Measurements from ENCODE around the gene SUSD1. TPM values are rescaled to one million over a fixed set of nuclear protein-coding genes. Genes with fewer than 3 reads are reported as not detected.

The SUSD1 gene
- total RNA-seq, 1 donor from 2014 or later: 81.3 TPM

GRCh38 chr9:112065806-112066606 lies 109.1 kb downstream of the SUSD1 start:
- DNase-seq (ENCODE audit: low read depth): peak; percentile 97

- no peak for DNase-seq (ENCODE audit: low read depth)
Observed at GRCh38 chr9:112064871-112065270, 110.2 kb downstream of the SUSD1 start.

GRCh38 chr9:112063586-112063985 lies 111.5 kb downstream of the SUSD1 start:
- no peak for DNase-seq (ENCODE audit: low read depth)

GRCh38 chr9:112063151-112063550 lies 111.9 kb downstream of the SUSD1 start:
- no peak for DNase-seq (ENCODE audit: low read depth)

- DNase-seq (ENCODE audit: low read depth): peak; percentile 98
Observed at GRCh38 chr9:112061152-112061740, 113.9 kb downstream of the SUSD1 start.

GRCh38 chr9:112059966-112060320 lies 115.2 kb downstream of the SUSD1 start:
- DNase-seq (ENCODE audit: low read depth): no peak

GRCh38 chr9:112059145-112059965 lies 115.7 kb downstream of the SUSD1 start:
- peak; percentile 98 for DNase-seq (ENCODE audit: low read depth)

- DNase-seq (ENCODE audit: low read depth): no peak
Observed at GRCh38 chr9:112056996-112057395, 118.1 kb downstream of the SUSD1 start.

GRCh38 chr9:112054916-112055315 lies 120.2 kb downstream of the SUSD1 start:
- no peak for DNase-seq (ENCODE audit: low read depth)

GRCh38 chr9:112051812-112052211 lies 123.3 kb downstream of the SUSD1 start:
- peak; percentile 55 for DNase-seq (ENCODE audit: low read depth)

- peak; percentile 100 for DNase-seq (ENCODE audit: low read depth)
Observed at GRCh38 chr9:112050544-112051475, 124.3 kb downstream of the SUSD1 start.

GRCh38 chr9:112049811-112050516 lies 125.1 kb downstream of the SUSD1 start:
- no peak for DNase-seq (ENCODE audit: low read depth)

GRCh38 chr9:112048924-112049691 lies 126.0 kb downstream of the SUSD1 start:
- no peak for DNase-seq (ENCODE audit: low read depth)

GRCh38 chr9:112047538-112048066 lies 127.5 kb downstream of the SUSD1 start:
- DNase-seq (ENCODE audit: low read depth): no peak

GRCh38 chr9:112046181-112046580 lies 128.9 kb downstream of the SUSD1 start:
- DNase-seq (ENCODE audit: low read depth): peak; percentile 99

GRCh38 chr9:112044881-112045280 lies 130.2 kb downstream of the SUSD1 start:
- peak; percentile 86 for DNase-seq (ENCODE audit: low read depth)

GRCh38 chr9:112044186-112044585 lies 130.9 kb downstream of the SUSD1 start:
- peak; percentile 62 for DNase-seq (ENCODE audit: low read depth)

- DNase-seq (ENCODE audit: low read depth): no peak
Observed at GRCh38 chr9:112043423-112043822, 131.7 kb downstream of the SUSD1 start.

GRCh38 chr9:112042769-112043168 lies 132.3 kb downstream of the SUSD1 start:
- no peak for DNase-seq (ENCODE audit: low read depth)

GRCh38 chr9:112042244-112042638 lies 132.9 kb downstream of the SUSD1 start:
- no peak for DNase-seq (ENCODE audit: low read depth)

All from renal cortical epithelial cell (primary cell).